DMS53 treated with DMSO at 0.1 percent for 48 hours (cell line): ENCODE data around the gene TBC1D9.

Experiments
- DNase-seq: peaks from one replicate; lab custom pipeline; 2025; ENCODE audit not compliant: unreplicated experiment; lab: John Stamatoyannopoulos, UW

The TBC1D9 gene

GRCh38 chr4:140725556-140725955, 30.6 kb downstream of the TBC1D9 start:
- no peak for DNase-seq

- no peak for DNase-seq
These were observed 31.4 kb downstream of the TBC1D9 start for GRCh38 chr4:140724760-140725159.

GRCh38 chr4:140720387-140721304, 35.5 kb downstream of the TBC1D9 start:
- DNase-seq: no peak

GRCh38 chr4:140719686-140720085, 36.5 kb downstream of the TBC1D9 start:
- no peak for DNase-seq

- no peak for DNase-seq
These were observed 37.2 kb downstream of the TBC1D9 start for GRCh38 chr4:140719022-140719421.

- no peak for DNase-seq
These were observed 37.8 kb downstream of the TBC1D9 start for GRCh38 chr4:140718241-140718952.

GRCh38 chr4:140717313-140717712, 38.9 kb downstream of the TBC1D9 start:
- no peak for DNase-seq

- DNase-seq: no peak
These were observed 41.1 kb downstream of the TBC1D9 start for GRCh38 chr4:140715119-140715518.

- no peak for DNase-seq
These were observed 44.3 kb downstream of the TBC1D9 start for GRCh38 chr4:140711910-140712309.

- DNase-seq: no peak
These were observed 45.1 kb downstream of the TBC1D9 start for GRCh38 chr4:140710908-140711622.

GRCh38 chr4:140707325-140707724, 48.9 kb downstream of the TBC1D9 start:
- no peak for DNase-seq

GRCh38 chr4:140706665-140707064, 49.5 kb downstream of the TBC1D9 start:
- no peak for DNase-seq

- no peak for DNase-seq
These were observed 49.9 kb downstream of the TBC1D9 start for GRCh38 chr4:140706276-140706625.

GRCh38 chr4:140705625-140706275, 50.4 kb downstream of the TBC1D9 start:
- DNase-seq: no peak

- DNase-seq: no peak
These were observed 51.2 kb downstream of the TBC1D9 start for GRCh38 chr4:140704964-140705363.

- DNase-seq: no peak
These were observed 51.7 kb downstream of the TBC1D9 start for GRCh38 chr4:140704392-140704960.

- DNase-seq: no peak
These were observed 52.7 kb downstream of the TBC1D9 start for GRCh38 chr4:140703463-140703862.

GRCh38 chr4:140702096-140702757, 54.0 kb downstream of the TBC1D9 start:
- DNase-seq: no peak

- DNase-seq: no peak
These were observed 55.1 kb downstream of the TBC1D9 start for GRCh38 chr4:140701071-140701470.
